Effector CD8-positive, alpha-beta T cell (primary cell): ENCODE data around the gene FARP2.

Experiments used
- DNase-seq: peaks from one replicate; lab custom pipeline; 2025; lab: John Stamatoyannopoulos, UW

Gene FARP2

GRCh38 chr2:241323778-241324177 lies 32.3 kb upstream of the FARP2 start:
- no peak for DNase-seq

DNA sequence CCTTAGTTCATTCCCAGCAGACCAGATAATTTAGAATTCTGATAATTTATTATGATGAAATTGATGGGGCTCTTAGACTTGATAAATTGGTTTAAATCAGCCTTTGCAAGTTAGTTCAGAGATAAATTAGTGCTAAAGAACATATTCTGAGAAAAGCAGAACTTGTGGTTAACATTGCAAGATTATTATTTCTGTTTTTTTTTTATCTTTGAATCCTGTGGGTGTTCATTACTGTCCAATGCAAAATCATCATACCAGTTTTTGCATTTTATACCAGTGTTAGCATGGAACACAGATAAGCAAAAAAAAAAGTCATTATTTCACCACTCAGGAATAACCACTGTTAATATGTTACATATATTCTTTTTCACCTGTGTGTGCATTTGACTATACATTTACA lies 31.3 kb upstream of the FARP2 start:
- DNase-seq: no peak

DNA sequence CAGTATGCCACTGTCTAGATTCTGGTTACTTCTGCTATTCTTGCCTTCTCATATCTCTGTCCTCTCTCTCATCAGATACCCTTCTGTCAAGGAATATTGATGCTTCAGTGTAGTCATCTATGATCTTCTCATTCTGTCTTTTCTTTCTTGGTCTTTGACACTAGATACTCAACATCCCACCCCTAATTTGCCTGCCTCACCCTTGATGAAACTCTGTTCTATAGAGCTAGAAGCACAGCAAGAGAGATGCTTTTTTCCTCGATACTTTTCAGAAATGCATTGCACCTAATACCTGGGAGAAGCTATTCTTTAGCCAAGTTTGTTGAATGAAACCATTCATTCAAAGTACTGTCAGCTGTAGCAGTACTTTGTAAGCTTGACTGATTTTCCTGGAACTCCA lies 30.8 kb upstream of the FARP2 start:
- no peak for DNase-seq

- no peak for DNase-seq
These were observed 26.1 kb upstream of the FARP2 start for GRCh38 chr2:241329669-241330615.

DNA sequence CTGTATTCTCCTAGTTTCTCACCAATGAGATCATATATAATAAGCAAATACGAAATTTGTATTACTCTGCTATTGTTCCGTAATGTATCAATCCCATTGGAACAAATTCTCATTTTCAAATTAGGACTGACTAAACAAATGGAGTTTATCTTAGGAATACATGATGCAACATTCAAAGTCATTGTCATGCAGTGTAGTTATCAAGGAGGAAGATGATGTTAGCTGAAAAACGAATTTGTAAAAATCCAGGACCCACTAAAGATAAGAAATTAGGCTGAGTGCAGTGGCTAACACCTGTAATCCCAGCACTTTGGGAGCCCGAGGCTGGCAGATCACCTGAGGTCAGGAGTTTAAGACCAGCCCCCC lies 25.5 kb upstream of the FARP2 start:
- no peak for DNase-seq

- no peak for DNase-seq
These were observed 21.3 kb upstream of the FARP2 start for GRCh38 chr2:241334813-241335212.

GRCh38 chr2:241339839-241340630 lies 16.1 kb upstream of the FARP2 start:
- DNase-seq: no peak

DNA sequence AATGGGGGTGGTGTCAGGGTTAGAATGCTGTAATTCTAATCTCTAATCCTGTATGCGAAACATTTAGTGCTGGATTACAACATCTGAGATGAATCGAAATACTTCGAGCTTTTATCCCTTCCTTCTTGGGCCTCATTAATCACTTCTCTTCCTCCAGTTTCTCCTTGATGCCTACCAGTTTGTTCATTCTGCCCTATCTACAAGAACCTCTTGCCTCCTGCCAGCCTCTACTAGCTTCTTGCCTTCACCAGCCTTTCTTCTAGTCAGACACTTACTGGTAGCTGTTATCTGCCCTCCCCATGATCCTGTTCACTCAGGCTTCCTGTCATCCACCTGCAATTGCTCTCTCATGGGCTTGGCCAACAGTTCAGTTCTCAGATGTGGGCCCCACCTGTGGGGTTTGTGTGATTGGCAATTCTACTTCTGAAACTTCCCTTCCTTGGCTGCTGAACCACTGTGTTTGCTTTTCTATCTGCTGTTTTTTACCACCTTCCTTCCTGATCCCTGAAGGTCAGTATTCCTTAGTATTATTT lies 15.4 kb upstream of the FARP2 start:
- no peak for DNase-seq

DNA sequence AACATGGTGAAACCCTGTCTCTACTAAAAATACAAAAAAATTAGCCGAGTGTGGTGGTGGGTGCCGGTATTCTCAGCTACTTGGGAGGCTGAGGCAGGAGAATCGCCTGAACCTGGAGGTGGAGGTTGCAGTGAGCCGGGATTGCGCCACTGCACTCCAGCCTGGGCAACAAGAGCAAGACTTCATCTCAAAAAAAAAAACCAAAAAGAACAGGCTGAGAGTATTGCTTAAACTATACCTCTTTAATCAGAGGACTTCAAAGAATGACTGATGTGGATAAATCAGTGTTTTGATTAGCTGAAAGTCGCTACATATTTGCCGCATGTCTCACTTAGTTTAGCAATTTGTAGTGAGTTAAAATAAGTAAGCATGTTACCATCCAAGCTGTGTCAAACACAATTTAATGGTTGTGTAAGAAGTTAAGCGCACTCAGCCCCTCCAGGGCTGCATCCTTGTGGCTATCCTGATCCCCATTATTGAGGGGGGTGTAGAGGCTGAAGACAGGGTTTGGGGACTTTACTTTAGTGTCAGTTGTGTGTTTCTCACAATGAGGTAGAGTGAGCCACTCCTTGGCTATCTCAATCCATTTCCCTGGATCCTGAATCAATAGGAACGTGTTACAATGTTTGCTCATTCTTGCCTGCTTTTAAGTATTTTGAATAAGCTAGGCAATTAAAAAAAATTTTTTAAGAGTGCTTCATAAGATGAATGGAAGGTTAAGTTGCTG lies 11.0 kb upstream of the FARP2 start:
- no peak for DNase-seq

DNA sequence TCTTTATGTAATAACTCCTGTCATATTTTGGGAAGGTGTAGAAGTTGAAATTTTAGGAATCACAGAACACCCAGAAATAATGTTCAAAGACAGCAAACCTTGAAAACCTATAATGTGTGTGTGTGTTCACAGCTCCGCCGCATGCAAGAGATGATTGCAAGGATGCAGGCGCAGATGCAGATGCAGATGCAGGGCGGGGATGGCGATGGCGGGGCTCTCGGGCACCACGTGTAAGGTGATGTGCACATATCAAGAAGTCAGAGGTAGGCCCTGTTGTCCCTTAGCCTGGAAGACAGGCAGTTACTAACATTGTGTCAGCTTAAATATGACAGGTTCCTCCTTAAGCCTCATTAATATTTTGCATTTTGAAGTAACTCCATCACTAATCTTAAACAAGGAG lies 6.1 kb upstream of the FARP2 start:
- DNase-seq: no peak

DNA sequence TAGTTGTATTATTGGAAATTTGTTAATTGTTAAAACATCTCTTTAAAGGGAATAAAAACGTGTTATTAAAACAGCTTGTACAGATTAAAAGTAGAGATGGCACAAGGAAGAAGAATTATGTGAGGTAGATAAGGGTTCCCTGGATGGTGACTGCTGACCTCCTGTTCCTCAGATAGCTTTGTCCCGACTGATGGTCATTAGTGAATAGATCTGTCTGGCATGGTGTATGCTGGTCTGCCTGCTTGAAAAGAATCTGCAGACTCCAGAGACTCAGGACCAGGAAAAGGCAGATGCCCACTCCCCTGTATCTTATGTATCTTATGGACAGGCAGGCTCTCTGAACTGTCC lies 5.6 kb upstream of the FARP2 start:
- no peak for DNase-seq

GRCh38 chr2:241350878-241351639 lies 5.0 kb upstream of the FARP2 start:
- no peak for DNase-seq

DNA sequence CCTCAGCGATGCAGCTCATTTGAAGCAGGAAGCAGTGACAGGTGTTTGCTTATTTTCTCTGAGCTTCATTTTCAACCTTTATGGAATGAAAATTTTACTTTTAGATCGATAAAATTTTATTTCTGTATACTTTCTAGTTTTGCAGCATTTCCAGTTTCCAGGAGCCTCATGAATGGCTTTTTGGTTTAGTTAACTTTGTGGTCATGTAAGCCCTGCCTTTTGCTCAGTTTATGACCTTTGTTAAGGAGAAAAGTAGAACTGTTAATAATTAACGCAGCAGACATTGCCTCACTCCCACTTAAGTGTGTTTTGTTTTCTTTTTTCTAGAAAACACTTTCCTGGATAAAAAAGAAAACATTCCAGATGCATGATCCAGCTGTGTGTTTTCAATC lies 4.4 kb upstream of the FARP2 start:
- no peak for DNase-seq

DNA sequence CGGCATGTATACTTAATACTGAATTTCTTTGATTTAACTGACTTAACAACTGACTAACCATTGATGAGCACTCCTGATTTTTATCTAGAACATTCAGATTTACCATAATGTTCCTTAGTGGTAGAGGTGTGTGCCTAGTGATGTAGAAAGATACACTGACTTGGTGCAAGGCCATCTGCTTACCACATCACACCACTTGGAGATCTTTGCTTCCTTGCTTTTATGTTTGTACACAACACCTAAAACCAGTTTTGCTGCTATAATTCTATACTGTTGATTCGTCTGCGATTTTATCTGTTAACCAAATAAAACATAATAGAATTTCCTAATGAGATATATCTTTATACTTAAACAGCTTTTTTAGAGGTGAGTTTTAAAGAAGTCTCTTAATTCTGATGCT lies 3.9 kb upstream of the FARP2 start:
- DNase-seq: no peak

- DNase-seq: peak; percentile 75
These were observed 1.1 kb upstream of the FARP2 start for GRCh38 chr2:241354668-241355658.

DNA sequence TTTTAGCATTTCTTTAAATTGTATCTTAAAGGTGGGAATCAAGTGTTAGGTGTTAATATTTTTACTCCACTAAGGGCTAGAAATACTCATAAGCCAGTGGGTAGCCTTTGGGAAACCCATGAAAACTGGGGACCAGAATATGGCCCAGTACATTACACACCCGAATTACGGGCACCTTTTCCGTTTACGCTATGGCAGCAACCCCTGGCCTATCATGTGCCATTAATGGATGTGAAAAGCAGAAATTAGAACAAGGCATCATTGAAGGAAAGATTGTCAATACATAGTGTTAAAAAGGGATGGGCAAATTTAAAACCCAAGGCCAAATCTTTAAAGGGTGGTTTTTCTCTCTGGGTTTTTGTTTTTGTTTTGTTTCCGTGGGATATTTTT lies 781 bp downstream of the FARP2 start:
- no peak for DNase-seq

GRCh38 chr2:241357531-241357930 lies 1.4 kb downstream of the FARP2 start:
- DNase-seq: no peak

GRCh38 chr2:241358470-241358869 lies 2.4 kb downstream of the FARP2 start:
- no peak for DNase-seq

DNA sequence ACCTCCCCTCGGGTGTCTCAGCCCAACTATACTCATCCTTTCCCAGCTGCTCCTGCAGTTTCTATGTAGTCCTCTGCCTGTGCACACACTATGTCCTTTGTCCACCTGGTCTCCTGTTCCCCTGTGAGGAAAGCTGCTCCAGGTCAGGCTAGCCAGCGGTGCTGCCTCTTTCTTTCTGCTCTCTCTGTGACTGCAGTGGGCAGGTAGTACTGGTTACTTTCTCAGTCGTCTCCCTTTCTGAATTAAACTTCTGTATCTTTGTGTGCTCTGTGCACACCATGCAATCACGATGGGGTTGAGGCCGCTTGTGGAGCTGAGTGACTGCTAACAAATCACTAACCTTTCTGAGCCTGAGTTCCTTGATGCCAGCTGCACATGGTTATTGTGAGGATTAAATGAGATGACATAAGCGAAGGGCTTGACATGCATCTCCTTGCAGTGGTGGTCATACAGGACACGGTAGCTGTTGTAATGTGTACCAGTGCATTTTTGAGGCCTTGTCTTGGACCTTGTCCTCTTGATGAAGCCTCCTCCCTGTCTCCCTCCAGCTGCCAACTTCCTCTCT lies 3.5 kb downstream of the FARP2 start:
- DNase-seq: no peak

- no peak for DNase-seq
These were observed 7.3 kb downstream of the FARP2 start for GRCh38 chr2:241363426-241363825.
